Right lobe of liver (tissue), 4 donors: ENCODE results near the gene SF1.

Experiments used
- CTCF ChIP-seq, 4 donors: fragments of 200-600 bp in 3 of 4; fragments of 450-650 bp in 1 of 4; IDR thresholded peaks; one replicate each; pipeline versions ENCODE4 v1.5.1 to v1.8.0; 2016 to 2022; ENCODE audit warnings: antibody characterized with exemption in 4 of 4, mild to moderate bottlenecking in 2 of 4
- POLR2A ChIP-seq: fragments of 450-650 bp; IDR thresholded peaks from one replicate; pipeline ENCODE4 v1.6.1; 2017; ENCODE audit warnings: antibody characterized with exemption, mild to moderate bottlenecking
- donor health status: DM: no; HTN: no; CAD: no.
- donor health status: DM: no; HTN: no; CAD: no.
- donor health status: DM: no; HTN: yes; CAD: no.

GRCh38 chr11:64720640-64721358 lies 57.5 kb downstream of the SF1 start:
- TF ChIP-seq CTCF (IDR thresholded peaks at IDR 0.05) (no peak), POLR2A (no peak)
